ENCODE results near the gene STX10. TPM values are rescaled to one million over a fixed set of nuclear protein-coding genes. Genes with fewer than 3 reads are reported as not detected.

STX10 gene
- total and polyA plus RNA-seq, 9 of the 15 experiments (the other 6 are each of a cell fraction or from before 2014, with no cell fraction given), result 0.51 to 66.3 (median 31.0) TPM

DNA sequence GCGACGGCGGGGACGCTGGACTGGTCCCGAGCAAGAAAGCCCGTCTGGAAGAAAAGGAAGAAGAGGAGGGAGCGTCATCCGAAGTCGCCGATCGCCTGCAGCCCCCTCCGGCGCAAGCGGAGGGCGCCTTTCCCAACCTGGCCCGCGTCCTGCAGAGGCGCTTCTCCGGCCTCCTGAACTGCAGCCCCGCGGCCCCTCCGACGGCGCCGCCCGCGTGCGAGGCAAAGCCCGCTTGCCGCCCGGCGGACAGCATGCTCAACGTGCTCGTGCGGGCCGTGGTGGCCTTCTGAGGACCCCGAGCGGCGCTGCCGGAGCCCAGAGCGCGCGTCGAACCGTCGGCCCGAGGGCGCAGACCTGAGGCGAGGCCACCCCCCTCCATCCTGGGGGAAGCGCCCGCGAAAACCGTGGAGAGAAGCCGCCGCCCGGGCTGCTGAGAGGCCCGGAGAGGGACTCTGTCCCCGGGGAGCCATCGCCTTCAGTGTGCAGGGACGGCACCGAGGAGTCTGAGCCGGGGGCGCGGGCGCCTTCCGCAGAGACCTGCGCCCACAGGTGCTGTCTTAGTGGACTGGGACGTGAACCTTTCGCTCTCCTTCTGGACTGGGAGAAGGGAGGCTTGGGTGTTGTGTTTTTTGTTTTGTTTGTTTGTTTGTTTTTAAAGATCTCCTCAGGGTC, 3.5 kb upstream of the STX10 start (continued):
- TF ChIP-seq, protein P1, sequence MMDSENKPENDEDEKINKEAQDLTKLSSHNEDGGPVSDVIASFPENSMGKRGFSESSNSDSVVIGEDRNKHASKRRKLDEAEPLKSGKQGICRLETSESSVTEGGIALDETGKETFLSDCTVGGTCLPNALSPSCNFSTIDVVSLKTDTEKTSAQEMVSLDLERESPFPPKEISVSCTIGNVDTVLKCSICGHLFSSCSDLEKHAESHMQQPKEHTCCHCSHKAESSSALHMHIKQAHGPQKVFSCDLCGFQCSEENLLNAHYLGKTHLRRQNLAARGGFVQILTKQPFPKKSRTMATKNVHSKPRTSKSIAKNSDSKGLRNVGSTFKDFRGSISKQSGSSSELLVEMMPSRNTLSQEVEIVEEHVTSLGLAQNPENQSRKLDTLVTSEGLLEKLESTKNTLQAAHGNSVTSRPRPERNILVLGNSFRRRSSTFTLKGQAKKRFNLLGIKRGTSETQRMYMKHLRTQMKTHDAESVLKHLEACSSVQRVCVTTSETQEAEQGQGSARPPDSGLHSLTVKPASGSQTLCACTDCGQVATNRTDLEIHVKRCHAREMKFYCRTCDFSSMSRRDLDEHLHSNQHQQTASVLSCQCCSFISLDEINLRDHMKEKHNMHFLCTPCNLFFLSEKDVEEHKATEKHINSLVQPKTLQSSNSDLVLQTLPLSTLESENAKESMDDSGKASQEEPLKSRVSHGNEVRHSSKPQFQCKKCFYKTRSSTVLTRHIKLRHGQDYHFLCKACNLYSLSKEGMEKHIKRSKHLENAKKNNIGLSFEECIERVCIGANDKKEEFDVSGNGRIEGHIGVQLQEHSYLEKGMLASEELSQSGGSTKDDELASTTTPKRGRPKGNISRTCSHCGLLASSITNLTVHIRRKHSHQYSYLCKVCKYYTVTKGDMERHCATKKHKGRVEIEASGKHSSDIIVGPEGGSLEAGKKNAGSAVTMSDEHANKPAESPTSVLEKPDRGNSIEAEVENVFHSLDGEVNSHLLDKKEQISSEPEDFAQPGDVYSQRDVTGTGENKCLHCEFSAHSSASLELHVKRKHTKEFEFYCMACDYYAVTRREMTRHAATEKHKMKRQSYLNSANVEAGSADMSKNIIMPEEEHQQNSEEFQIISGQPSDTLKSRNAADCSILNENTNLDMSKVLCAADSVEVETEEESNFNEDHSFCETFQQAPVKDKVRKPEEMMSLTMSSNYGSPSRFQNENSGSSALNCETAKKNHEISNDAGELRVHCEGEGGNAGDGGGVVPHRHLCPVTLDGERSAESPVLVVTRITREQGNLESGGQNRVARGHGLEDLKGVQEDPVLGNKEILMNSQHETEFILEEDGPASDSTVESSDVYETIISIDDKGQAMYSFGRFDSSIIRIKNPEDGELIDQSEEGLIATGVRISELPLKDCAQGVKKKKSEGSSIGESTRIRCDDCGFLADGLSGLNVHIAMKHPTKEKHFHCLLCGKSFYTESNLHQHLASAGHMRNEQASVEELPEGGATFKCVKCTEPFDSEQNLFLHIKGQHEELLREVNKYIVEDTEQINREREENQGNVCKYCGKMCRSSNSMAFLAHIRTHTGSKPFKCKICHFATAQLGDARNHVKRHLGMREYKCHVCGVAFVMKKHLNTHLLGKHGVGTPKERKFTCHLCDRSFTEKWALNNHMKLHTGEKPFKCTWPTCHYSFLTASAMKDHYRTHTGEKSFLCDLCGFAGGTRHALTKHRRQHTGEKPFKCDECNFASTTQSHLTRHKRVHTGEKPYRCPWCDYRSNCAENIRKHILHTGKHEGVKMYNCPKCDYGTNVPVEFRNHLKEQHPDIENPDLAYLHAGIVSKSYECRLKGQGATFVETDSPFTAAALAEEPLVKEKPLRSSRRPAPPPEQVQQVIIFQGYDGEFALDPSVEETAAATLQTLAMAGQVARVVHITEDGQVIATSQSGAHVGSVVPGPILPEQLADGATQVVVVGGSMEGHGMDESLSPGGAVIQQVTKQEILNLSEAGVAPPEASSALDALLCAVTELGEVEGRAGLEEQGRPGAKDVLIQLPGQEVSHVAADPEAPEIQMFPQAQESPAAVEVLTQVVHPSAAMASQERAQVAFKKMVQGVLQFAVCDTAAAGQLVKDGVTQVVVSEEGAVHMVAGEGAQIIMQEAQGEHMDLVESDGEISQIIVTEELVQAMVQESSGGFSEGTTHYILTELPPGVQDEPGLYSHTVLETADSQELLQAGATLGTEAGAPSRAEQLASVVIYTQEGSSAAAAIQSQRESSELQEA (IDR thresholded peaks at IDR 0.05; ENCODE audit: low read depth), result no peak
- TF ChIP-seq GTF3C2 (IDR thresholded peaks at IDR 0.05; ENCODE audit: borderline replicate concordance, extremely low read depth, insufficient read length) (no peak), CAMTA2 (CRISPR knock-in tag; conservative IDR thresholded peaks at IDR 0.05) (no peak), RAD51 (IDR thresholded peaks at IDR 0.05; ENCODE audit: borderline replicate concordance, low read depth) (no peak), PYGO2 (tag; IDR thresholded peaks at IDR 0.05) (no peak), SMC3 (conservative IDR thresholded peaks at IDR 0.05; ENCODE audit: insufficient read depth, low read depth, low read length) (no peak), ZNF76 (CRISPR knock-in tag; IDR thresholded peaks at IDR 0.05; ENCODE audit: borderline replicate concordance) (no peak), ZKSCAN1 (IDR thresholded peaks at IDR 0.05; ENCODE audit: low read depth, low read length) (no peak), GATAD2A (IDR thresholded peaks at IDR 0.05) (no peak), CTCFL (IDR thresholded peaks at IDR 0.05; ENCODE audit: borderline replicate concordance, insufficient read depth, low read depth, low read length, poor library complexity, severe bottlenecking) (peak; percentile 35), NR1H2 (CRISPR knock-in tag; IDR thresholded peaks at IDR 0.05) (peak; percentile 32; the same call in 1 of the 2 replicates), FOXA1 (IDR thresholded peaks at IDR 0.05; ENCODE audit: borderline replicate concordance) (no peak), RNF2 (IDR thresholded peaks at IDR 0.05) (no peak)
- TF ChIP-seq, protein P2, sequence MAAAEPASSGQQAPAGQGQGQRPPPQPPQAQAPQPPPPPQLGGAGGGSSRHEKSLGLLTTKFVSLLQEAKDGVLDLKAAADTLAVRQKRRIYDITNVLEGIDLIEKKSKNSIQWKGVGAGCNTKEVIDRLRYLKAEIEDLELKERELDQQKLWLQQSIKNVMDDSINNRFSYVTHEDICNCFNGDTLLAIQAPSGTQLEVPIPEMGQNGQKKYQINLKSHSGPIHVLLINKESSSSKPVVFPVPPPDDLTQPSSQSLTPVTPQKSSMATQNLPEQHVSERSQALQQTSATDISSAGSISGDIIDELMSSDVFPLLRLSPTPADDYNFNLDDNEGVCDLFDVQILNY (CRISPR knock-in tag; IDR thresholded peaks at IDR 0.05), result no peak

Measured in K562 (cell line).